ENCODE results near the gene DOLK. TPM values are rescaled to one million over a fixed set of nuclear protein-coding genes. Genes with fewer than 3 reads are reported as not detected.

Gene DOLK
- total and polyA plus RNA-seq, 4 donors, result 17.8 to 22.8 (median 21.1) TPM

- WGBS (ENCODE audit: insufficient coverage), result 34% methylated on average over 11 of the region's 13 CpGs
- Histone ChIP-seq H3K9me3 (ENCODE audit: control insufficient read depth, insufficient read depth, low read length) (no peaks in the 10 kb centered on the region), H3K27ac (ENCODE audit: low read depth, low read length) (peak within 1 kb of the TSS; percentile 89), H3K27me3 (ENCODE audit: control insufficient read depth, insufficient read depth, low read length) (no peaks in the 10 kb centered on the region), H3K4me1 (ENCODE audit: control insufficient read depth, insufficient read depth, low read length) (peaks cover 58% of the 10 kb centered on the region), H3K4me3 (ENCODE audit: low read depth, low read length) (peak within 1 kb of the TSS; percentile 59), H3K36me3 (ENCODE audit: control insufficient read depth, insufficient read depth, low read length) (peaks cover 36% of the 10 kb centered on the region)
- DNase-seq (ENCODE audit: low read depth in 4 of 6, low spot score in 6 of 6), result peak in 4 of 6 donors; percentile 22 to 88 (median 46)
Measured at GRCh38 chr9:128920381-128921058, 26.9 kb downstream of the DOLK start, which contains the start of gene PHYHD1. Gene PHYHD1 (plus strand): TSS chr9:128920982. CDS start chr9:128922324, 1,342 bp downstream.

- Histone ChIP-seq H3K27me3 (ENCODE audit: control insufficient read depth, insufficient read depth, low read length) (no peaks in the 10 kb centered on the region), H3K4me1 (ENCODE audit: control insufficient read depth, insufficient read depth, low read length) (peaks cover 59% of the 10 kb centered on the region), H3K4me3 (ENCODE audit: low read depth, low read length) (no peak overlapping the region), H3K36me3 (ENCODE audit: control insufficient read depth, insufficient read depth, low read length) (peaks cover 41% of the 10 kb centered on the region), H3K9me3 (ENCODE audit: control insufficient read depth, insufficient read depth, low read length) (no peaks in the 10 kb centered on the region), H3K27ac (ENCODE audit: low read depth, low read length) (no peak overlapping the region)
- no peak for DNase-seq (ENCODE audit: low read depth in 4 of 6, low spot score in 6 of 6)
- 77% methylated on average over 4 of the region's 14 CpGs for WGBS (ENCODE audit: insufficient coverage)
Measured at GRCh38 chr9:128919402-128920089, 27.9 kb downstream of the DOLK start.

- H3K4me1 ChIP-seq (ENCODE audit: control insufficient read depth, insufficient read depth, low read length), result peaks cover 59% of the 10 kb centered on the region
- 76% methylated on average over 2 of the region's 2 CpGs for WGBS (ENCODE audit: insufficient coverage)
- no peak overlapping the region for H3K4me3 ChIP-seq (ENCODE audit: low read depth, low read length)
- H3K9me3 ChIP-seq (ENCODE audit: control insufficient read depth, insufficient read depth, low read length), result no peaks in the 10 kb centered on the region
- DNase-seq (ENCODE audit: low read depth in 4 of 6, low spot score in 6 of 6), result no peak
- H3K27me3 ChIP-seq (ENCODE audit: control insufficient read depth, insufficient read depth, low read length), result no peaks in the 10 kb centered on the region
- no peak overlapping the region for H3K27ac ChIP-seq (ENCODE audit: low read depth, low read length)
- peaks cover 48% of the 10 kb centered on the region for H3K36me3 ChIP-seq (ENCODE audit: control insufficient read depth, insufficient read depth, low read length)
Measured at GRCh38 chr9:128918921-128919320, 28.5 kb downstream of the DOLK start.

- H3K4me1 ChIP-seq (ENCODE audit: control insufficient read depth, insufficient read depth, low read length), result peaks cover 62% of the 10 kb centered on the region
- peak in 2 of 6 donors; percentile 34 to 93 for DNase-seq (ENCODE audit: low read depth in 4 of 6, low spot score in 6 of 6)
- WGBS (ENCODE audit: insufficient coverage), result 77% methylated on average over 26 of the region's 26 CpGs
Measured at GRCh38 chr9:128917151-128917849, 30.1 kb downstream of the DOLK start.

GRCh38 chr9:128916745-128917144, 30.7 kb downstream of the DOLK start:
- WGBS (ENCODE audit: insufficient coverage), result 93% methylated on average over 8 of the region's 11 CpGs
- Histone ChIP-seq H3K4me1 (ENCODE audit: control insufficient read depth, insufficient read depth, low read length) (peaks cover 62% of the 10 kb centered on the region), H3K4me3 (ENCODE audit: low read depth, low read length) (no peak overlapping the region), H3K27ac (ENCODE audit: low read depth, low read length) (peak overlapping the region; percentile 27), H3K9me3 (ENCODE audit: control insufficient read depth, insufficient read depth, low read length) (no peaks in the 10 kb centered on the region), H3K27me3 (ENCODE audit: control insufficient read depth, insufficient read depth, low read length) (no peaks in the 10 kb centered on the region), H3K36me3 (ENCODE audit: control insufficient read depth, insufficient read depth, low read length) (peaks cover 68% of the 10 kb centered on the region)
- DNase-seq (ENCODE audit: low read depth in 4 of 6, low spot score in 6 of 6), result no peak

More at GRCh38 chr9:128917151-128917849, 30.1 kb downstream of the DOLK start:
- H3K36me3 ChIP-seq (ENCODE audit: control insufficient read depth, insufficient read depth, low read length), result peaks cover 62% of the 10 kb centered on the region
- H3K9me3 ChIP-seq (ENCODE audit: control insufficient read depth, insufficient read depth, low read length), result no peaks in the 10 kb centered on the region
- peak overlapping the region; percentile 40 for H3K27ac ChIP-seq (ENCODE audit: low read depth, low read length)
- H3K4me3 ChIP-seq (ENCODE audit: low read depth, low read length), result no peak overlapping the region
- H3K27me3 ChIP-seq (ENCODE audit: control insufficient read depth, insufficient read depth, low read length), result no peaks in the 10 kb centered on the region

- Histone ChIP-seq H3K9me3 (ENCODE audit: control insufficient read depth, insufficient read depth, low read length) (no peaks in the 10 kb centered on the region), H3K4me3 (ENCODE audit: low read depth, low read length) (no peak overlapping the region), H3K4me1 (ENCODE audit: control insufficient read depth, insufficient read depth, low read length) (peaks cover 62% of the 10 kb centered on the region), H3K27ac (ENCODE audit: low read depth, low read length) (no peak overlapping the region), H3K27me3 (ENCODE audit: control insufficient read depth, insufficient read depth, low read length) (no peaks in the 10 kb centered on the region), H3K36me3 (ENCODE audit: control insufficient read depth, insufficient read depth, low read length) (peaks cover 73% of the 10 kb centered on the region)
- no peak for DNase-seq (ENCODE audit: low read depth in 4 of 6, low spot score in 6 of 6)
- 89% methylated on average over 17 of the region's 18 CpGs for WGBS (ENCODE audit: insufficient coverage)
Measured at GRCh38 chr9:128916204-128916603, 31.2 kb downstream of the DOLK start.

GRCh38 chr9:128913995-128914772, 33.2 kb downstream of the DOLK start:
- Histone ChIP-seq H3K9me3 (ENCODE audit: control insufficient read depth, insufficient read depth, low read length) (no peaks in the 10 kb centered on the region), H3K27me3 (ENCODE audit: control insufficient read depth, insufficient read depth, low read length) (no peaks in the 10 kb centered on the region), H3K27ac (ENCODE audit: low read depth, low read length) (no peak overlapping the region), H3K4me3 (ENCODE audit: low read depth, low read length) (no peak overlapping the region), H3K36me3 (ENCODE audit: control insufficient read depth, insufficient read depth, low read length) (peaks cover 90% of the 10 kb centered on the region), H3K4me1 (ENCODE audit: control insufficient read depth, insufficient read depth, low read length) (peaks cover 48% of the 10 kb centered on the region)
- WGBS (ENCODE audit: insufficient coverage), result 87% methylated on average over 22 of the region's 23 CpGs
- DNase-seq (ENCODE audit: low read depth in 4 of 6, low spot score in 6 of 6), result no peak

- Histone ChIP-seq H3K9me3 (ENCODE audit: control insufficient read depth, insufficient read depth, low read length) (no peaks in the 10 kb centered on the region), H3K36me3 (ENCODE audit: control insufficient read depth, insufficient read depth, low read length) (peaks cover 91% of the 10 kb centered on the region), H3K27ac (ENCODE audit: low read depth, low read length) (no peak overlapping the region), H3K4me1 (ENCODE audit: control insufficient read depth, insufficient read depth, low read length) (peaks cover 47% of the 10 kb centered on the region), H3K4me3 (ENCODE audit: low read depth, low read length) (no peak overlapping the region), H3K27me3 (ENCODE audit: control insufficient read depth, insufficient read depth, low read length) (no peaks in the 10 kb centered on the region)
- 92% methylated on average over 12 of the region's 15 CpGs for WGBS (ENCODE audit: insufficient coverage)
- no peak for DNase-seq (ENCODE audit: low read depth in 4 of 6, low spot score in 6 of 6)
Measured at GRCh38 chr9:128913048-128913900, 34.1 kb downstream of the DOLK start.

All from spinal cord (tissue), 10 donors.